AG20443 (cell line): ENCODE results near the gene PDE4D.

Experiments used
- DNase-seq: peaks from one replicate; pipeline ENCODE4 v3.0.0; 2012; ENCODE audit warnings: low spot score, mixed read lengths

Gene PDE4D

DNA sequence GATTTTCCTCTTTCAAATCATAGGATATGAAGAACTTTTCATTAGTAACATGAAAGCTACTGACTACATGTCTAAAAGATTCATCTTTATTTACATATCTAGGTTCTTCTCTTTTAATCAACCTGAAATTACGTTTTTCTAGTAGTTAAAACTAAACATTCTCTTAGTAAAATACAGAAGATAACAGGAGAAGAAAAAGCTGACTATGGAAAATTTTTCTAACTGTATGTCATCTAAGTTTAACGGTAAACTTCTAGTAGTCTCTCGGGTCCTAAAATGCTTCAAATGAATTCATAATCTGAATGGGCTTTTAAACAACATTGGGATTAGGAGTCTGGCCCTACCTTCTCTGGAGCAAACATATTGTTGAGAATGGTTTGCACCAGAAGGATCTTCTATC lies 151.9 kb downstream of the PDE4D start:
- DNase-seq = no peak

DNA sequence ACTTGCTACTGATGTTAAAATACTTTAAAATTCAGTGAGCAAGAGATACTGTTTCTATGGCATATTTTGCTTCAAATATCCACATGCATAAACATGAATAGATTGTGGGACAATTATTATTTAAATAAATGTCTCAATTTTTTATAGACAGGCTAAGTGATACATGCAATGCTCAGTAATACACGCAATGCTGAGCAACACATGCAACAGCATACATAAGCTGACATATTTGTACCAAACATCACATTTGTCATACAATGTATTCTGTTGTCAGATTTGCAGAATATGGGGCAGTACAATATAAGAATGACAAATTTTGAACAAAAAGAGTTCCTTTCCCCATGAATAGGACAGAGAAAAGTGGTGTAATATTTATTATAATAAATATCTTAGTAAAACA lies 155.5 kb downstream of the PDE4D start:
- no peak for DNase-seq

DNA sequence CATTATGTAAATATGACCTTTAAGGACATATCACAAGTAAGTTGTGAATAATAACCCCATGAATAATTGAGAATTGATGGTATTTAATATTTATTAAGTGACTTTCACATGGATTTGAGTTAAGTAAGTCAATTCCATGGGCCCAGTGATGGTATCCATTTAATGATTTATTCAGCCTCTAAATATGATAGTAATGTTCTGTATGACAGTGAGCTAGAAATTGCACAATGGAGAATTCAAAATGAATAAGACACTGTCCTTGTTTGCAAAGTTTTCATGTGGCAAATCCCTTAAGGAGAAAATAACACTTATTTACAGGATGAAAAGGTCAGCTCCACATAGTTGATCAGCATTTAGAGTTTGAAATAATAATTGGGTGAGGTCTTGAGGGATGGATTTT lies 160.7 kb downstream of the PDE4D start:
- no peak for DNase-seq

DNA sequence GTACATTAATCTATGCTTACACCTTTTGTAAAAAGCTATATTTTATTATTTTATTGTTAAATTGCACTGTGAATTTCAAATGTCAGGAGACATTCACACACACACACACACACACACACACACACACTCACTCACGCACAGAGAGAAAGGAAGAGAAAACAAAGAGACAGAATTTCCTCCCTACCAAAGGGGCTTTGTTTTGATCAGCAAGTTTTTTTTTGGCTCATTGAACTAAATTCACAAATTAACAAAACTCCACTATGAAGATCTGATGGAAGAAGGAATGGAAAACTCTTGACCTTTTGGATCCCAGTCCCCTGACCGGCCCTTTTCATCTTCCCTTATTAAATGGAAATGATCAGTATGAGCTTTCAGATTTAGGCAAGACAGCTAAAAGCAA lies 161.2 kb downstream of the PDE4D start:
- DNase-seq = no peak

DNA sequence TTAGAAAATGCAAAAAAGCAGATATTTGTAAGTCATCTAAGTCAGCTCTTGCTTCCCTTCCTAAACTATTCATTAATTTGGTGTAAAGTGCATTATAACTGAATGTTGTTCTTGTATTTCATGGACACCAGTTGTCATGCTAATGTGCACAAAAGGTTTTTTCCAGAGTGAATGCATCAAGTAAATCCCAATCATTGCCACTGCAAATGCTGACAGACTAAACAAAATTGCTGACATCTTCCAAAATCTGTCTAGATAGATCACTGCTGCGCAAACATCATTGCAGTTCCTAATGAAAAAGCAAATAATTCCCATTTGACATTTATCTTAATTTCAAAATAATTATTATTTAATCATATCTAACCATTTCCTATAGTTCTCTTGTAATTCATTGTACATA lies 161.7 kb downstream of the PDE4D start:
- no peak for DNase-seq

DNA sequence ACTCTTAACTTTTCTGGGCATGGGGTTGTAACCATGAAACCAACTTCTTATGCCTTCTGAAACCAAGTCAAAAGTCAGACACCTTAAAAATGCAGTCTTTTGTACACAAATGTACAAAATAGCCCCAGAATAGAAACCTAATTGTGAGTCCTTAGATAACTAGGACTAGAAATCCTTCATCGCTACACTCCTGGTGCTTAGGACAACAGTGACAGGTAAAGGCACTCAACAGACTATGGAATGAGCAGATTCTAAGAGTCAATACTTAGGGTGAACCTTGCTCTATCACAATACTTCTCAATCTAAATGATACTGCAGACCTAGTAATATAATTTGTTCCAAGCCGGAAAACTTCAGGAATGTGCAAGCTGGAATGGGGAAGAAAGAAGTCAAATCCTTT lies 163.7 kb downstream of the PDE4D start:
- no peak for DNase-seq

DNA sequence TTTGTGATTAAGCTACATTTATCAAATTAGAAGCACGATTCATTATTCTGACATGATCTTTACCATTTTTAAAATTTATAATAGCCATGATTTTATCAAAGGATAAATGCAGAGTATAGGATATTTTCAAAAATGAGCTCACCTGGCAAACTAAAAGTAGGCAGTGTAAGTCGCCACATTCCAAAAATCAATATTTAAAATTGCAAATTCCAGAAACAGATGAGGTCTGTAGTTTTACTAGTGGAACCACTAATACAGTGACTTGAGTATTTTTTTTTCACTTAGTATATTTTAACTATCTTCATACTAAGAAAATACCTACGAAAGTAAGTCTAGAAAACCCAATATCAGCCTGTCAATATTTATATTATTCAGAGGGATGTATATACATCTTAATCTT lies 164.2 kb downstream of the PDE4D start:
- no peak for DNase-seq

DNA sequence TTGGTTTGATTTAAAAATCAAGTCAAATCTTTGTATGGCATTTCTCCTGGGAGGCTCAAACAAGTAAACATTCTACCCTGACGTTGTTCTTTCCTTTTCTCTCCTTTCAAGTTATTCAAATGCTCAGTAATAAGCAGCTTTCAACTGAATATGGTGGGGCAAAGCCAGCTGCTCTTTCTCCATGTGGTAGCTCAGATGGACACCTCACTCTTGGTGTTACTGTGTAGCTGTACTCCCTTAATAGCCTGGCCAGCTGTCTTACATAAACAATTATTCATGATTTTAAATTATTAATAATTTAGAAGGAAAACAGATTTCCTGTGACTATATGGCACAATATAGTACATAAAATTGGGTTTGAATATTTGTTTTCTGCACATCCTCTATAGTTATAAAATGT lies 165.2 kb downstream of the PDE4D start:
- DNase-seq = no peak

DNA sequence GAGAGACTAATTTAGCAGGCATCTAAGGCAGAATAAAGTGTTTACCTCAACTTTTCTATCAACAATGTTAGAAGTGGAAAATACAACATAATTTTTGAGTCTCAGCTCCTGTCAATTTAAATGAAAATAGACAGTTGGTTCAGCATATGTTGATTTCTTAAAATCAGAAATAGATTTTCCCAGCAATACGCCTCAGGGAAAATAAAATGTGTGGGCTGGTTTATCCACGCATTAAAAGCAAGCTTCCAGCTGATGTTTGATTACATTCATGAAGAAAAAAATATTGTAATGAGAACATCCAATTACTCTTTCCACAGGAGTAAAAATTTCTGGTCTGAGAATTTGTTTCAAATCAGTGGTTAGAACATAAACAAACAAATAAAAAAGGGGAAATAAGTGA lies 166.3 kb downstream of the PDE4D start:
- DNase-seq = no peak

DNA sequence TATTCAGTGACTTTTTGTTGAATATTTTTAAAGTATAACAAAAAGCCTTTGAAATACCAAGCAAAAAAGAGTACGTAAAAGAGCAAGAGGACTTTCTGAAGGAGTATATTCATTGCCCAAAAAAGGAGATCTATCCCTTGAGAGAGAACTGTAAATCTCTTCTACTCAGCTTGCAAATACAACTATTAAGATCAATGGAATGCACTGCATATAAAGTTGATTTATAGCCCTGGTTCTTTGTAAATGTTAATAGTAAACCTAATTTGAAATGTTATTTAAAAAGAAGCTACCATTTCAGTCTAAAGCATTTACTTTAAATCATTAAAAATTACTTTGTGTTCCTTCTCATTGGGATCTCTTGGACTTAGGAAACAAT lies 168.1 kb downstream of the PDE4D start:
- DNase-seq = no peak

DNA sequence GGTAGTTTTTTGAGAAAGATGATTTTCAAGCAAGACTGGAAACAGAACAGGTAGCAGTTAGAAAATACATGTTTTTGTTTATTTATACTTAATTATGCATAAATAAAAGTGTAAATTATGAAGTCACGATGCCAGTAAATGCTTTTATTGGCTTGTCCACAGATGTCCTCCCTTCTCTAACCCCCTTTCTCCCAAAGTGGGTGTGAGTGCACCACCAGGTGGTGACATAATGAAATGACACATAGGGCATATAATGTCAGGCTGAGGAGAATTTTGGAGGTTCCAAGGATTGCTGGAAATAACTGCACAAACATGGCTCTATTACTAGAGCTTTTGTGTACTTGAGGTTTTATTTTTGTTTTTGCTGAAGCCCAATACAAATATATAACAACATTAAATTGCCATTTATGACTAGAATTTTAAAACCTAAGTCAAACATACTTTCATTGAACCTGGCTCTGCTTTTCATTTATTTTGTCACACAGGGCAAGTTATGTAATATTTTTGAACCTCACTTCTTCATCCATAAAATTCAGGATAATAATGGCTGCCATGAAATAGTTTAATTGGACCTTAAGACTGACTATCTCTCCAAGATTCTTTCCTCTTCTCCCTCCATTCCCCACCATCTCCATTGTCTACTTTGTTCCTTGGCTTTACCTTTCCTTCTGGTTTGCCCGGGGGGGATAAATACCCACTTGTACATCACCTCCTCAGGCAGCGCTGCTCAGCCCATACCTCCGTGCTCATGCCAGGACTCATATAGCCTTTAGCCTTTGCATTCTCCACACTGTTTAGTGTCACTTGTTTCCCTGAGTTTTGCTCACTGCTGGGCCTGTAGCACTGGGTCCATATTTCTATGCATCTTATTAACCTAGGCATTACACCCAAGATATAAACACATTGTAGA lies 168.8 kb downstream of the PDE4D start:
- DNase-seq = peak; percentile 58

DNA sequence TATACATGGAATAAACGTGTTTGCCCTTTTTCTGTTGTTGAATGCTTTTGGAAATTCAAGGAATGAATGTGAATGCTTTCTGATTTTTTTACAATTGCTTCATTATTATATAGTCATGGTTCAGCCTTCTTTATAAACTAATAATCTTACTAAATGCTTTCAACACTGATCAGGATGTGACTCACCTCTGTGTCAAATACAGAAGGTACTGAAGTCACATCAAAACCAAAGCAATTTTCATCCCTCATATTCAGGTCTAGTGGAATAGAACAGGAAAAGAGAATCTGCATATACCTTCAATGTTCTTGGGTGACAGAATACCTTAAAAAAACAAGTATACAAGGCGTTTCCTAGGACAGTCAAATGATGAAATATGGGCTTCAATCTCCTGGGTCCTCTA lies 170.7 kb downstream of the PDE4D start:
- DNase-seq = no peak

DNA sequence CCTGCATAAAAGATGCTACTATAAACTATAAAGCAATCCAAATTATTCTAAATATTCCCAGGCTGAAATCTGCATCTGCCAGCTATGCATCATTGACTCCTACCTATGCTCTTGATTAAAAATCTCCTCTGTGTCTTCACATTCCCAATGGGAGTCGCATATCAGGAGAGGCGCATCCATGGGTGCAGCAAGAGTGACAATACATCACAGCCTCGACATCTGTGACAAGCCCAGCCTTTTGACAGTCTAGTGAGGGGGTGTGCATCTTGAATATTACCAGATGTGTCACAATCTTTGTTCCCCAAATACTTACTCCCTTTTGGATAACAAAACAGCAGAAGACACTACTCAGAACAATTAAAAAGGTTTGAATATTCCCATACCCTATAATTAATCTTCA lies 171.8 kb downstream of the PDE4D start:
- no peak for DNase-seq

DNA sequence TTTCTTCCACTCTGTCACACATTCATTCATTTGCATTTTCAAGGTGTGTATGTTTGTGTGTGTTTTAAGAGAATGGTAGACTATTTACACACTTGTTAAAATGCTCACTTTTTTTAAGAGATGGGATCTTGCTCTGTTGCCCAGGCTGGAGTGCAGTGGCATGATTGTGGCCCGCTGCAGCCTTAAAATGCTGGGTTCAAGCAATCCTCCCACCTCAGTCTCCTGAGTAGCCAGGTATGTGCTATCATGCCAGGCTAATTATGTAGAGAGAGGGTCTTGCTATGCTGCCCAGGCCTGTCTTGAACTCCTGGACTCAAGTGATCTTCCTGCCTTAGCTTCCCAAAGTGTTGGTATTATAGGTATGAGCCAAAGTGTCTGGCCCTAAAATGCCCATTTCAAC lies 173.5 kb downstream of the PDE4D start:
- no peak for DNase-seq

DNA sequence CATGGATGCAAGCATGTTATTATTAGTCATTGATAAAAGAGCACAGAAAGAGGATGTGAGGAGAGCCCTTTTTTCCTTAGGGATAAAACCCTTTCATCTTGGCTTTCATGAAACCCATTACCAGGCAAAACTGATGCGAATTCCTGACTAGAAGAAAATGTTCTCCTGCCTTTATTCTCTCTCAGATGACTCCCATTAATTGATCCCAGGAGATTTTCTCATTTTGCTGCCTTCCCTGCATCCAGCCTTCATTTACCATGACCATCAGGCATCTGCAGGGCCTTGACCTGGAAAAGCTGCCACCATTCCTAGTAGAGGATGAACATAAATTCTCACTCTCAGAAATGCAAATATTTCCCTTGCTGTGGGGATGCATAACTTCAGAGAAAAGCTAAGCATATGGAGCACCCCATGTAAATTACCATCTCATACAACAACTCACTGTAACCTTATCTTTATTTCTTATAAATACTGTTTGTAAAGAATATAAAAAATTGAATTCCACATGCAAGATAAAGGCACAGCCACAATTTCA lies 176.5 kb downstream of the PDE4D start:
- no peak for DNase-seq

DNA sequence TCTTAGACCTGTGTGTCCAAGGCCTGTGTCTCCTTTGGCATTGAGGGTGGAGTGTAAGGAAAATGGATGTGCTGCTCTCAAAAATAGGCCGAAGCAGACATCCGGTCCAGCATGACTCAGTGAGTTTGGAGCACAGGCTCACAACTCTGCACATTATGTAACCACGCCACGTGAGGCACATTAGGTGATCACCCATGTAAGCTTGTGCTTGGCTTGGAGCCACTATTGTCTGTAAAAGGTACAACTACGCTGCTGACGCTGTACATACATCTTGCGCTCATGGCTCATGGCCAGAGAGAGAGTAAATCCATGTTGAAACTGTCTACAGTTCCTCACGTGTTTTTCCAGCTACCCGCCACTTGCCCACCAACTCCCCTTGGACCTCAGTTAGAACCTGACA lies 177.5 kb downstream of the PDE4D start:
- DNase-seq = no peak

DNA sequence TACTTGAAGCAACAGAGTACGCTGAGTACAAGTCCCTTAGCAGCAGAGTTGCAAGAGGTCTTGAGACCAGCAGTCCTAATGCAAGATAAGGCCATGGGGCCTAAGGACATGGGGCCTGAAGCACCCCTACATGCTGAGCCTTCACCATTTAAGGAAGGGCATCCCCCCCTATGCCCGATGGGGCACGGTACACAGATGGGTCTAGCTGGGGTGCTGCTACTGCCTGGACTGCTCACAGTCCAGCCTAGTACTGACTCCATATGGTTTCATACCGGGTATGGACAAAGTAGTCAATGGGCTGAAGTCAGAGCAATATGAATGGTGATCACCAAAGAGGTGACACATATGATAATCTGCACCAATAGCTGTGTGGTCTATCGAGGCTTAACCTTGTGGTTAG lies 178.3 kb downstream of the PDE4D start:
- DNase-seq = no peak

DNA sequence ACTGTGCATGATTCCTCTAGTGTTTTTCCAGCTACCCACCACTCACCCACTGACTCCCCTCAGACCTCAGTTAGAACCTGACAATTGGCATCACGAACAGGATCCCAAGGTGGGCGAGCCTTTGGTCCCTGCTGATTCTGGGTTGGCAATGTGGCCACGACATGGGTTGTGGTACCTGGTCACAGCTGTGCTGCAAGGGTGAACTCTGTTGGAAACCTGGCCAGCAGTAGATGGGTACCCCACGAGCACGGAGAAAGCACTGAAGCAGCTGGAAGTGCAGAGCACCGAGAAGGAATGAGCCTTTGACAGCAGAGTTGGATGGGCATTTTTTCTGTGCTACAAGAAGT lies 180.1 kb downstream of the PDE4D start:
- DNase-seq = no peak

DNA sequence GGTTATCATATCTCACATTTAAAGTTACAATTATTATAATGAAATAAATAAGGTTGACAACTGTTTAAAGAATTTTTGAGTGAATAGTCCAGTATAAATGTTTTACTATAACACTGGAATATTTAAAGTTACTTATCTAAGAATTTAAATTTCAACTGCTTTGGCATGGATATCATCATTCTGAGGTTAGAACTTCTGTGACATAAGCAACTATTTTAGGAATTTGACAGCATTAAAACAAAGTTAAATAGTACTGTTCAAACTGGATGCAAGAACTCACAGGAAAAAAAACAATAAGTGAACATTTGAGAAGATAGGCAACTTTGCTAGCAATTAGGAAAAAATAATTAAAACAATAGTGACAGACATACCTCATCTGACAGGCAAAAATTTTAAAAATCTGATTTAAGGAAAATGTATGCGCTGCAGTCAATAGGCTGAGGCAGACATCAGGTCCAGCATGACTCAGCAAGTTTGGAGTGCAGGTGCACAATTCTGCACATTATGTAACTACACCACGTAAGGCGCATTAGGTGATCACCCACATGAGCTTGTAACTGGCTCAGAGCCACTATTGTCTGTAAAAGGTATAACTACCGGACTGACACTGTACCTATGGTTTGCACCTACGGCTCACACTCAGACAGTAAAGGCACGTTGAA lies 180.6 kb downstream of the PDE4D start:
- DNase-seq = no peak

DNA sequence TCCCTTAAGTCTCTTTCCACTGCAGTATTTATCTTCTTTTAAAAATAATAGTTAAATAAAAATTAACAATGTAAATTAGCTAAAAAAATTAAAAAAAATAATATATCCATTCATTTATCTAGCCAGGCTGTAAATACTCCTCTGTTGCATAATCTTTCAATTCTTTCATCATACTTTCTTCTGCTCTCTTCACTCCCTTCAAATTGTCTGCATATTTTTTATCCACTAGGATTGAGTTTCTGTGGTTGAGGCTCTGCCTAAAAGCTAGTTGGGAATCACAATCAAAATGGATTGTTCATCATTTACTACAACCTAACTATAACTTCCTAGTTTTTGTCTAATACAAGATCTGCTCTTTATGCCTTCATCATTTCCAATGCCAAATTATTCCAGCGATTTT lies 182.2 kb downstream of the PDE4D start:
- peak; percentile 14 for DNase-seq

DNA sequence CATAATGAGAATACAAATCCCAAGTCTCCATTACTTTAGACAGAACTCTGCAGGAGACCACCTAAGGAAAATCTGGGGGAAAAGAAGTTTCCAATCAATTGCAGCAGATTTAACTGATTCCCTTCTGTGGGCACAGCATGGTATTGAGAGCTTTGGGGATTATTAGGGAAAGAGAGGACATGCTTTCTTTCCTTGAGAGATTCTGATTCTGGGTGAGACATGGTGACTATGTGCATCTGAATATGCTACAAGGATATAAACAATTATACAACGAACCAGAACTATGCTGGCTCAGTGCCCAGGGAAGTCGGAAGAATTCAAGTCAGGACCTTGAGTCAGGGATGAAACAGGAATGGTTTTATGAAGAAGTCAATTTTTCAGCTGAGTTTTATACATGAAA lies 183.7 kb downstream of the PDE4D start:
- peak; percentile 23 for DNase-seq

DNA sequence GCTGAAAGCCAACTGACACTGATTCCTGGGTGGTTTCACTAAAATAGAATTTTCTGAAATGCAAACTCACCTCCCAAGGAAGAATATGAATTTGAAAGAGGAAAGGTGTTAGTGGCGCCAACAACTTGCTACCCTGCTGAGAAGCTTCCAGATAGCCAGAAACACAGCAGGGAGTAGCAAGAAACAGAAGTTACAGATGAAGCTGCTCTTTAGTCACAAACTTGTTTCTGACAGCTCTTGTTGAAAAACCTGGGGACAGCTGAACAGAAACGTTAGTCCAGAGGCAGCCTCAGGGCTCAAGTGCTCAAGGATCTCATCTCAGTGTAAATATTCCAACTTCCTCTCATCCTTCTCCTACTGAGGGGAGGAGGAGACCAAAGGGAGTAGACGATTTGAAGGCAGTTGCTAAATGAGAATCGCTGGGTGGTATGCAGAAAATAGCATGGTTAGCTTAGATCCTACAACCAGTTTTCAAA lies 184.1 kb downstream of the PDE4D start:
- DNase-seq = no peak

DNA sequence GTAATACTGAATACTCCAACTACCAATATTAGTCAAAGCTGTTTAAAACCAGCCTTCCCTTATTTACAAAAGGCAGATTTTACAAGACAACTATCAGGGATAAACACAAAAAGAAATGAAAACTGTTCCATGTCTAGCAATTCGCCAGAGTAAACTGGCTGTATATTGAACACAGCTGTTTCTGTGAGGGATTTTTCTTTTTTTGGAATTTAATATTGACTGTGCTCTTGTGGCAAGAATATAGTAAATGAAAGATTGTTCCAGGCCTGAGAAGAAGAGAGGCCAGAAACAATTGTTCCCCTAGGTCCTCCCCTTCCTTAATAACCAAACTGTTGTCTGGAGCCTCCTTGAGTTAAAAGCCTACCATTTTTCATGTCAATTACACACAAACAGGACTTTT lies 188.6 kb downstream of the PDE4D start:
- DNase-seq = no peak

DNA sequence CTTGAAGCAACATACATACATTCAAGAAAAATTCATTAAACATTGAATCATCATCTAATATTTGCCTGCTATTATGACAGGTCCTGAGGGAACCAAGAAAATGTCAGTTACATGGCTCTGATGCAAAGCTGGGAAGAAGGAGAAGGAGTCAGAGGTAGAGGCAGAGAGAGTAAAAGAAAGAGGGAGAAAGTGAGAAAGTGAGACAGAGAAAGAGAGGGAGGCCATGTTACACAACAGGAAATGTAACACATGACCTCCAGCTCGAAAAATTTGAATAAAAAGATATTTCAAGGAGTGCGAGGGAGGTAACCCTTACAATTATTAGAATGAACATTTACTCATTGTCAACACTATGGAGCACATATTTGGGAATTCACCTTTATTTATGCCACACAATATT lies 189.7 kb downstream of the PDE4D start:
- DNase-seq = no peak
